GM12878 (cell line): ENCODE data around the gene SH3YL1. TPM values are rescaled to one million over a fixed set of nuclear protein-coding genes. Genes with fewer than 3 reads are reported as not detected.

Experiments
- BCLAF1 ChIP-seq: fragments of 450-650 bp; IDR thresholded peaks from 2 replicates; pipeline ENCODE4 v1.6.1; 2017; ENCODE audit warnings: antibody characterized with exemption, mild to moderate bottlenecking, moderate library complexity
- GATAD2B ChIP-seq: fragments of 450-650 bp; conservative IDR thresholded peaks from 2 replicates; pipeline ENCODE4 v1.6.1; 2017; ENCODE audit warnings: low read depth, mild to moderate bottlenecking, moderate library complexity
- IKZF1 ChIP-seq: fragments of 450-650 bp; conservative IDR thresholded peaks from 2 replicates; pipeline ENCODE4 v1.6.1; 2017; ENCODE audit warnings: antibody characterized with exemption, mild to moderate bottlenecking
- IRF4 ChIP-seq: IDR thresholded peaks from 2 replicates; pipeline ENCODE4 v1.6.1; 2011; ENCODE audit warnings: low read depth, low read length
- MEF2B ChIP-seq: fragments of 450-650 bp; IDR thresholded peaks from 2 replicates; pipeline ENCODE4 v1.6.1; 2018; ENCODE audit warnings: mild to moderate bottlenecking, moderate library complexity; ENCODE audit not compliant: partially characterized antibody, poor library complexity, severe bottlenecking
- NR2C2 ChIP-seq: IDR thresholded peaks from 2 replicates; pipeline ENCODE4 v1.6.1; 2011; ENCODE audit warnings: borderline replicate concordance, low read depth; ENCODE audit not compliant: control insufficient read depth, insufficient read length
- REST ChIP-seq: IDR thresholded peaks from 2 replicates; pipeline ENCODE4 v1.6.1; 2012; ENCODE audit warnings: mild to moderate bottlenecking, low read depth, low read length
- SIN3A ChIP-seq: IDR thresholded peaks from 2 replicates; pipeline ENCODE4 v1.6.1; 2012; ENCODE audit warnings: low read depth, low read length, improper control_type of control experiment
- STAT3 ChIP-seq: IDR thresholded peaks from 2 replicates; pipeline ENCODE4 v1.6.1; 2011; ENCODE audit warnings: low read depth, low read length, improper control_type of control experiment
- polyA plus RNA-seq, 11 experiments: library from polyadenylated mRNA; depleted of rRNA in 4 of 11; unstranded in 6 of 11; stranded (reverse) in 5 of 11; fragments of >200 nt; fragmentation: Nextera tagmentation in 4 of 11; fragmentation: Illumina TruSeq in 1 of 11; extraction: Ambion mirVana in 4 of 11; extraction: Trizol in 1 of 11; gene quantifications; 1 replicate in 1 of 11; 2 replicates in 10 of 11; pipeline versions ENCODE4 v1.2.1 to v1.2.3, GENCODE V29; 2011 to 2016; ENCODE audit warnings: inconsistent platforms in 2 of 11, missing spikeins in 2 of 11, low read depth in 1 of 11
- total RNA-seq, 4 experiments: library from RNA; depleted of rRNA in 3 of 4; stranded (reverse); fragments of >200 nt in 3 of 4; fragmentation: Illumina TruSeq in 1 of 4; extraction: Trizol in 1 of 4; gene quantifications; 2 replicates each; pipeline versions ENCODE4 v1.2.1 to v1.2.3, GENCODE V29; 2013 to 2021

The SH3YL1 gene
- total and polyA plus RNA-seq, 10 of the 15 experiments (the other 5 are each of a cell fraction or from before 2014, with no cell fraction given) = 12.2 to 22.4 (median 17.2) TPM

- TF ChIP-seq REST (no peak), NR2C2 (no peak), SIN3A (no peak), STAT3 (no peak), BCLAF1 (no peak), MEF2B (no peak), GATAD2B (no peak), IKZF1 (no peak), IRF4 (no peak)
Observed at GRCh38 chr2:201648-202433, 62.0 kb downstream of the SH3YL1 start (continued).
